Endodermal cell (in vitro differentiated cells): ENCODE data around the gene TUBB. TPM values are rescaled to one million over a fixed set of nuclear protein-coding genes. Genes with fewer than 3 reads are reported as not detected.

Experiments used
- DNase-seq: peaks from one replicate; pipeline ENCODE4 v3.0.0-alpha.2; 2017
- H3K27ac ChIP-seq: 2 replicates; pipeline ENCODE4 v1.5.1; 2013; ENCODE audit warnings: mild to moderate bottlenecking, low read depth, low read length, moderate library complexity
- H3K27me3 ChIP-seq: 2 replicates; pipeline ENCODE4 v1.6.1; 2013; ENCODE audit warnings: mild to moderate bottlenecking, low read length, moderate library complexity; ENCODE audit not compliant: insufficient read depth, control insufficient read depth, poor library complexity, severe bottlenecking
- H3K36me3 ChIP-seq: 2 replicates; pipeline ENCODE4 v1.7.0; 2013; ENCODE audit warnings: mild to moderate bottlenecking, low read length, moderate library complexity; ENCODE audit not compliant: control insufficient read depth, insufficient read depth
- H3K4me1 ChIP-seq: one replicate; pipeline ENCODE4 v1.7.0; 2013; ENCODE audit warnings: low read length; ENCODE audit not compliant: control insufficient read depth, insufficient read depth
- H3K4me3 ChIP-seq: 2 replicates; pipeline ENCODE4 v1.5.1; 2013; ENCODE audit warnings: mild to moderate bottlenecking, low read length, moderate library complexity
- H3K9ac ChIP-seq: 2 replicates; pipeline ENCODE4 v1.6.1; 2013; ENCODE audit warnings: mild to moderate bottlenecking, low read length, moderate library complexity; ENCODE audit not compliant: poor library complexity, severe bottlenecking; ENCODE audit errors: extremely low read depth
- H3K9me3 ChIP-seq: 2 replicates; pipeline ENCODE4 v1.6.1; 2013; ENCODE audit warnings: mild to moderate bottlenecking, low read length, moderate library complexity; ENCODE audit not compliant: control insufficient read depth
- H3K27ac Mint-ChIP-seq: 2 replicates; pipeline ENCODE4 v1.8.0; 2020; ENCODE audit warnings: mixed read lengths
- H3K27me3 Mint-ChIP-seq: 2 replicates; pipeline ENCODE4 v1.8.0; 2021; ENCODE audit warnings: mild to moderate bottlenecking, mixed read lengths; ENCODE audit not compliant: insufficient read depth
- H3K36me3 Mint-ChIP-seq: 2 replicates; pipeline ENCODE4 v1.8.0; 2020; ENCODE audit warnings: low read depth, mixed read lengths
- H3K4me1 Mint-ChIP-seq: 2 replicates; pipeline ENCODE4 v1.8.0; 2020; ENCODE audit warnings: mixed read lengths
- H3K4me3 Mint-ChIP-seq: 2 replicates; pipeline ENCODE4 v1.8.0; 2020; ENCODE audit warnings: mild to moderate bottlenecking, moderate library complexity, mixed read lengths
- H3K9me3 Mint-ChIP-seq: 2 replicates; pipeline ENCODE4 v1.8.0; 2020; ENCODE audit warnings: mild to moderate bottlenecking, mixed read lengths
- CTCF ChIP-seq: fragments of 200-600 bp; sonication (generic); conservative IDR thresholded peaks from 2 replicates; pipeline ENCODE4 v1.5.0; 2021; ENCODE audit warnings: antibody characterized with exemption, mild to moderate bottlenecking
- WGBS, 2 experiments: methylation state at CpG; one replicate each; pipeline versions ENCODE4 v1.1.5 to v1.1.7; 2013; ENCODE audit warnings: missing lambda C conversion rate in 2 of 2, mixed read lengths in 1 of 2; ENCODE audit not compliant: insufficient coverage in 1 of 2, insufficient read length in 1 of 2; 5-methylcytosine and 5-hydroxymethylcytosine counted together
- total RNA-seq, 2 donors: library from RNA; stranded (reverse); fragmentation: NEBNext Ultra II Directional in 1 of 2; extraction: Animal tissue kit (Norgen Biotek cat#: 25700) in 1 of 2; gene quantifications; 2 replicates in 1 of 2; 3 replicates in 1 of 2; pipeline ENCODE4 v1.2.1, GENCODE V29; 2021

The TUBB gene
- total RNA-seq, 2 donors from 2014 or later = 1,504 to 1,815 TPM

GRCh38 chr6:30703821-30704220 lies 16.3 kb upstream of the TUBB start:
- Histone ChIP-seq H3K27me3 (no peaks in the 10 kb centered on the region), H3K4me3 (no peak overlapping the region), H3K9ac (no peak overlapping the region), H3K4me1 (peaks cover 4% of the 10 kb centered on the region), H3K9me3 (no peaks in the 10 kb centered on the region), H3K36me3 (peaks cover 55% of the 10 kb centered on the region), H3K27ac (no peak overlapping the region)
- no peak for DNase-seq
- Mint-ChIP-seq H3K4me3 (no peak overlapping the region), H3K36me3 (peaks cover 66% of the 10 kb centered on the region), H3K27ac (no peak overlapping the region), H3K9me3 (no peaks in the 10 kb centered on the region), H3K4me1 (peaks cover 14% of the 10 kb centered on the region), H3K27me3 (no peaks in the 10 kb centered on the region)
- 93 to 100% methylated on average over 4 of the region's 4 CpGs for WGBS, 2 experiments
- TF ChIP-seq CTCF = no peak

GRCh38 chr6:30705620-30706019 lies 14.5 kb upstream of the TUBB start:
- H3K27ac ChIP-seq = no peak overlapping the region
- H3K4me3 ChIP-seq = no peak overlapping the region
- no peaks in the 10 kb centered on the region for H3K9me3 ChIP-seq
- TF ChIP-seq CTCF = no peak
- Mint-ChIP-seq H3K4me3 (no peak overlapping the region), H3K4me1 (peaks cover 14% of the 10 kb centered on the region), H3K9me3 (no peaks in the 10 kb centered on the region), H3K27ac (no peak overlapping the region), H3K36me3 (peaks cover 65% of the 10 kb centered on the region), H3K27me3 (no peaks in the 10 kb centered on the region)
- no peak for DNase-seq
- H3K9ac ChIP-seq = no peak overlapping the region
- H3K4me1 ChIP-seq = peaks cover 4% of the 10 kb centered on the region
- H3K27me3 ChIP-seq = no peaks in the 10 kb centered on the region
- WGBS, 2 experiments = 92 to 93% methylated on average over 3 to 4 of the region's 4 CpGs
- peaks cover 57% of the 10 kb centered on the region for H3K36me3 ChIP-seq

- WGBS, 2 experiments = 76 to 94% methylated on average over 5 to 6 of the region's 6 CpGs
These were observed 12.8 kb upstream of the TUBB start for GRCh38 chr6:30707281-30707850.

More at GRCh38 chr6:30707281-30707850, 12.8 kb upstream of the TUBB start:
- H3K4me3 ChIP-seq = no peak overlapping the region
- peak overlapping the region; percentile 67 for H3K27ac Mint-ChIP-seq
- no peaks in the 10 kb centered on the region for H3K27me3 Mint-ChIP-seq
- H3K9me3 ChIP-seq = no peaks in the 10 kb centered on the region
- H3K36me3 ChIP-seq = peaks cover 63% of the 10 kb centered on the region
- H3K27ac ChIP-seq = no peak overlapping the region
- no peak overlapping the region for H3K4me3 Mint-ChIP-seq
- peaks cover 14% of the 10 kb centered on the region for H3K4me1 Mint-ChIP-seq
- H3K9ac ChIP-seq = peak overlapping the region; percentile 9
- DNase-seq = peak; percentile 68
- peaks cover 75% of the 10 kb centered on the region for H3K36me3 Mint-ChIP-seq
- no peaks in the 10 kb centered on the region for H3K27me3 ChIP-seq
- TF ChIP-seq CTCF = no peak
- H3K9me3 Mint-ChIP-seq = no peaks in the 10 kb centered on the region
- peaks cover 4% of the 10 kb centered on the region for H3K4me1 ChIP-seq
